HCT116 (cell line): ENCODE data around the gene GTF3C2. TPM values are rescaled to one million over a fixed set of nuclear protein-coding genes. Genes with fewer than 3 reads are reported as not detected.

Source experiments
- ATAC-seq: fragments of 200-7000 bp; cut with Tn5 transposase; 2 replicates; pipeline ENCODE4 v1.9.1; 2020; ENCODE audit warnings: mild to moderate bottlenecking, moderate library complexity
- BruUV-seq: library from RNA; stranded (reverse); fragments of 400-500 nt; replicated peaks from 2 replicates; lab custom pipeline; 2021; lab: Mats Ljungman, UMichigan
- CTCF ChIA-PET: fragments of 300-600 bp; sonication (Branson Sonifier 250); formaldehyde crosslinking; loops from one replicate; lab custom pipeline; 2021; ENCODE audit warnings: antibody characterized with exemption; lab: Charles Lee
- POLR2A ChIA-PET: fragments of 300-600, 350-600 bp; sonication (Branson Sonifier 250); formaldehyde crosslinking; loops from one replicate; lab custom pipeline; 2021; ENCODE audit warnings: antibody characterized with exemption; lab: Charles Lee
- RAD21 ChIA-PET, 2 experiments: fragments of 300-600 bp; sonication (Branson Sonifier 250); formaldehyde crosslinking; loops; one replicate each; lab custom pipeline; 2023; ENCODE audit warnings: low total read pairs in 2 of 2; ENCODE audit not compliant: uncharacterized antibody in 2 of 2, unreplicated experiment in 2 of 2, low non-redundant PET in 1 of 2; lab: Charles Lee
- DNase-seq: peaks from one replicate; pipeline ENCODE4 v3.0.0-alpha.2; 2010; ENCODE audit warnings: low read depth, low spot score
- H2AFZ ChIP-seq: fragments of 200-600 bp; shearing (Covaris generic), sonication (generic); 2 replicates; pipeline ENCODE4 v1.6.1; 2017; ENCODE audit warnings: low read depth, mixed run types, mixed read lengths, antibody characterized with exemption, low read length; ENCODE audit not compliant: poor library complexity, severe bottlenecking
- H3K27ac ChIP-seq: 2 replicates; pipeline ENCODE4 v1.5.1; 2012; ENCODE audit warnings: low read depth, low read length
- H3K27me3 ChIP-seq: fragments of 200-600 bp; sonication (generic); 2 replicates; pipeline ENCODE4 v1.6.1; 2016; ENCODE audit warnings: mixed run types, low read length, mixed read lengths; ENCODE audit not compliant: insufficient read depth
- H3K36me3 ChIP-seq, 2 experiments: fragments of 200-500 bp in 1 of 2; fragments of 200-600 bp in 1 of 2; sonication (Bioruptor generic) in 1 of 2; sonication (generic) in 1 of 2; 2 replicates each; pipeline versions ENCODE4 v1.5.1 to v1.6.1; 2014 to 2016; ENCODE audit warnings: low read length in 2 of 2, inconsistent platforms in 1 of 2, mixed read lengths in 1 of 2, mixed run types in 1 of 2; ENCODE audit not compliant: insufficient read depth in 2 of 2, control insufficient read depth in 1 of 2
- H3K4me1 ChIP-seq, 2 experiments: fragments of 200-600 bp in 1 of 2; sonication (generic) in 1 of 2; 2 replicates each; pipeline versions ENCODE4 v1.5.1 to v1.6.1; 2012 to 2017; ENCODE audit warnings: low read length in 2 of 2, inconsistent platforms in 1 of 2, mild to moderate bottlenecking in 1 of 2, mixed read lengths in 1 of 2, mixed run types in 1 of 2, moderate library complexity in 1 of 2; ENCODE audit not compliant: insufficient read depth in 2 of 2, control insufficient read depth in 1 of 2
- H3K4me2 ChIP-seq: fragments of 200-600 bp; sonication (generic); 2 replicates; pipeline ENCODE4 v1.6.1; 2017; ENCODE audit warnings: mixed run types, low read length, mixed read lengths
- H3K4me3 ChIP-seq, 2 experiments: fragments of 200-600 bp in 1 of 2; sonication (generic) in 1 of 2; replicated peaks in 1 of 2; 2 replicates each; pipeline ENCODE4 v1.5.1; 2011 to 2016; ENCODE audit warnings: low read length in 2 of 2, control low read depth in 1 of 2, low read depth in 1 of 2, mild to moderate bottlenecking in 1 of 2, mixed read lengths in 1 of 2, mixed run types in 1 of 2
- H3K79me2 ChIP-seq: fragments of 200-600 bp; sonication (generic); 2 replicates; pipeline ENCODE4 v1.6.1; 2017; ENCODE audit warnings: mild to moderate bottlenecking, mixed run types, low read length, moderate library complexity, mixed read lengths; ENCODE audit not compliant: insufficient read depth
- H3K9ac ChIP-seq: fragments of 200-600 bp; sonication (generic); 2 replicates; pipeline ENCODE4 v1.6.1; 2016; ENCODE audit warnings: low read length, mixed read lengths
- H3K9me2 ChIP-seq: fragments of 200-600 bp; sonication (generic), shearing (Covaris generic); 2 replicates; pipeline ENCODE4 v1.6.1; 2017; ENCODE audit warnings: mixed run types, mild to moderate bottlenecking, moderate library complexity; ENCODE audit not compliant: insufficient read depth
- H3K9me3 ChIP-seq, 2 experiments: fragments of 200-500 bp in 1 of 2; fragments of 200-600 bp in 1 of 2; sonication (Bioruptor generic) in 1 of 2; sonication (generic) in 1 of 2; 2 replicates each; pipeline ENCODE4 v1.6.1; 2014 to 2017; ENCODE audit warnings: low read length in 2 of 2, mixed read lengths in 2 of 2, inconsistent platforms in 1 of 2, low read depth in 1 of 2, mild to moderate bottlenecking in 1 of 2, mixed run types in 1 of 2, moderate library complexity in 1 of 2; ENCODE audit not compliant: control insufficient read depth in 1 of 2, insufficient read depth in 1 of 2
- H4K20me1 ChIP-seq: fragments of 200-600 bp; sonication (generic), shearing (Covaris generic); 2 replicates; pipeline ENCODE4 v1.6.1; 2017; ENCODE audit warnings: mixed run types, mild to moderate bottlenecking, moderate library complexity; ENCODE audit not compliant: insufficient read depth
- CEBPB ChIP-seq: IDR thresholded peaks from 2 replicates; pipeline ENCODE4 v1.6.1; 2012; ENCODE audit warnings: low read depth
- EGR1 ChIP-seq: IDR thresholded peaks from 2 replicates; pipeline ENCODE4 v1.6.1; 2012; ENCODE audit warnings: low read depth
- EZH2 ChIP-seq: fragments of 200-600 bp; sonication (generic); IDR thresholded peaks from 2 replicates; pipeline ENCODE4 v1.6.1; 2017; ENCODE audit warnings: antibody characterized with exemption, mixed run types
- EZH2phosphoT487 ChIP-seq: fragments of 200-600 bp; IDR thresholded peaks from 2 replicates; pipeline ENCODE4 v1.6.1; 2018; ENCODE audit warnings: antibody characterized with exemption, borderline replicate concordance
- JUND ChIP-seq: IDR thresholded peaks from 2 replicates; pipeline ENCODE4 v1.6.1; 2012
- POLR2A ChIP-seq: IDR thresholded peaks from 2 replicates; pipeline ENCODE4 v1.7.0; 2011; ENCODE audit warnings: borderline replicate concordance; ENCODE audit not compliant: insufficient read depth, insufficient read length; ENCODE audit errors: extremely low read depth
- POLR2AphosphoS5 ChIP-seq: IDR thresholded peaks from 2 replicates; pipeline ENCODE4 v1.6.1; 2011; ENCODE audit warnings: mild to moderate bottlenecking, low read depth, low read length, moderate library complexity
- RAD21 ChIP-seq: IDR thresholded peaks from 2 replicates; pipeline ENCODE4 v1.6.1; 2012; ENCODE audit warnings: low read depth, mild to moderate bottlenecking
- REST ChIP-seq: IDR thresholded peaks from 2 replicates; pipeline ENCODE4 v1.6.1; 2012; ENCODE audit warnings: low read depth
- SIN3A ChIP-seq: IDR thresholded peaks from 2 replicates; pipeline ENCODE4 v1.6.1; 2012; ENCODE audit warnings: low read depth
- SRF ChIP-seq: IDR thresholded peaks from 2 replicates; pipeline ENCODE4 v1.6.1; 2012; ENCODE audit warnings: low read depth
- TCF7L2 ChIP-seq: IDR thresholded peaks from 2 replicates; pipeline ENCODE4 v1.7.0; 2011; ENCODE audit warnings: borderline replicate concordance, inconsistent platforms; ENCODE audit not compliant: insufficient read depth, insufficient read length; ENCODE audit errors: extremely low read depth
- YY1 ChIP-seq: IDR thresholded peaks from 2 replicates; pipeline ENCODE4 v1.6.1; 2011; ENCODE audit warnings: low read length, low read depth, moderate library complexity, mild to moderate bottlenecking; ENCODE audit not compliant: insufficient replicate concordance; ENCODE audit errors: extremely low read depth
- ZBTB33 ChIP-seq: IDR thresholded peaks from 2 replicates; pipeline ENCODE4 v1.6.1; 2011; ENCODE audit warnings: mild to moderate bottlenecking, low read length, moderate library complexity; ENCODE audit not compliant: insufficient replicate concordance; ENCODE audit errors: extremely low read depth
- intact Hi-C: fragments of 100-400 bp; cut with micrococcal nuclease; formaldehyde crosslinking; loops from 2 replicates; pipeline ENCODE4 v1.10.0; 2022
- total RNA-seq: library from RNA; stranded (reverse); gene quantifications from one replicate; pipeline ENCODE4 v1.2.1, GENCODE V29; 2021; ENCODE audit not compliant: unreplicated experiment
- TF ChIP-seq, protein P1 (sequence below): IDR thresholded peaks from 2 replicates; pipeline ENCODE4 v1.6.1; 2012
- TF ChIP-seq, protein P2 (sequence below), 3 experiments: fragments of 200-600 bp in 1 of 3; sonication (generic) in 1 of 3; IDR thresholded peaks in 2 of 3; conservative IDR thresholded peaks in 1 of 3; 2 replicates each; pipeline ENCODE4 v1.5.1; 2012 to 2017; ENCODE audit warnings: low read depth in 2 of 3, low read length in 2 of 3, antibody characterized with exemption in 1 of 3, borderline replicate concordance in 1 of 3, control low read depth in 1 of 3, mild to moderate bottlenecking in 1 of 3, mixed read lengths in 1 of 3, mixed run types in 1 of 3, moderate library complexity in 1 of 3; ENCODE audit not compliant: insufficient read depth in 1 of 3

The GTF3C2 gene
- total RNA-seq, 1 experiment from 2014 or later: 88.2 TPM

- ChIA-PET RAD21 (interaction anchor here in 1 of 2 experiments (1.4 kb wide), 1 partner anchor 67 kb away, joined by 4 read pairs; no protein-coding TSS in a partner anchor), POLR2A (interaction anchor here (1.1 to 3.9 kb wide), 5 partner anchors 9 to 47 kb away, joined by 4 to 14 read pairs (median 5); partner anchors contain the start of genes GTF3C2, MPV17 and ZNF513), CTCF (interaction anchor here (1.0 to 1.9 kb wide), 3 partner anchors 10 to 67 kb away, joined by 4 to 7 read pairs (median 5); partner anchors contain the start of genes GTF3C2 and ZNF513)
- Histone ChIP-seq H3K4me1 (peaks cover 10 to 29% of the 10 kb centered on the region in 2 experiments; a peak in 3 of 4 replicates), H3K9me3 (no peaks in the 10 kb centered on the region), H3K36me3 (peaks cover 26 to 51% of the 10 kb centered on the region in 2 experiments; a peak in 3 of 4 replicates), H3K27ac (peak within 1 kb of the TSS; percentile 85), H3K27me3 (no peaks in the 10 kb centered on the region), H3K4me2 (peak within 1 kb of the TSS; percentile 85), H3K9ac (peak within 1 kb of the TSS; percentile 83), H2AFZ (no peak within 1 kb of the TSS), H3K4me3 (peak within 1 kb of the TSS; percentile 64 to 96), H4K20me1 (no peaks in the 10 kb centered on the region), H3K9me2 (no peaks in the 10 kb centered on the region), H3K79me2 (peaks cover 56% of the 10 kb centered on the region)
- intact Hi-C loops: loop anchor here (1.0 to 5.0 kb wide), 3 partner anchors 10 to 48 kb away; partner anchors contain the start of genes GTF3C2, MPV17 and ZNF513
- TF ChIP-seq POLR2AphosphoS5 (peak; percentile 94), POLR2A (peak; percentile 77), REST (no peak), CEBPB (no peak), ZBTB33 (peak; percentile 91), EGR1 (no peak), EZH2phosphoT487 (no peak), TCF7L2 (peak; percentile 100), RAD21 (no peak), EZH2 (no peak), SIN3A (no peak), YY1 (peak; percentile 90), JUND (no peak), SRF (no peak)
- TF ChIP-seq, protein P1, sequence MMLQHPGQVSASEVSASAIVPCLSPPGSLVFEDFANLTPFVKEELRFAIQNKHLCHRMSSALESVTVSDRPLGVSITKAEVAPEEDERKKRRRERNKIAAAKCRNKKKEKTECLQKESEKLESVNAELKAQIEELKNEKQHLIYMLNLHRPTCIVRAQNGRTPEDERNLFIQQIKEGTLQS: no peak
- TF ChIP-seq, protein P2, sequence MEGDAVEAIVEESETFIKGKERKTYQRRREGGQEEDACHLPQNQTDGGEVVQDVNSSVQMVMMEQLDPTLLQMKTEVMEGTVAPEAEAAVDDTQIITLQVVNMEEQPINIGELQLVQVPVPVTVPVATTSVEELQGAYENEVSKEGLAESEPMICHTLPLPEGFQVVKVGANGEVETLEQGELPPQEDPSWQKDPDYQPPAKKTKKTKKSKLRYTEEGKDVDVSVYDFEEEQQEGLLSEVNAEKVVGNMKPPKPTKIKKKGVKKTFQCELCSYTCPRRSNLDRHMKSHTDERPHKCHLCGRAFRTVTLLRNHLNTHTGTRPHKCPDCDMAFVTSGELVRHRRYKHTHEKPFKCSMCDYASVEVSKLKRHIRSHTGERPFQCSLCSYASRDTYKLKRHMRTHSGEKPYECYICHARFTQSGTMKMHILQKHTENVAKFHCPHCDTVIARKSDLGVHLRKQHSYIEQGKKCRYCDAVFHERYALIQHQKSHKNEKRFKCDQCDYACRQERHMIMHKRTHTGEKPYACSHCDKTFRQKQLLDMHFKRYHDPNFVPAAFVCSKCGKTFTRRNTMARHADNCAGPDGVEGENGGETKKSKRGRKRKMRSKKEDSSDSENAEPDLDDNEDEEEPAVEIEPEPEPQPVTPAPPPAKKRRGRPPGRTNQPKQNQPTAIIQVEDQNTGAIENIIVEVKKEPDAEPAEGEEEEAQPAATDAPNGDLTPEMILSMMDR (IDR thresholded peaks at IDR 0.05 in 2 of 3, conservative IDR thresholded peaks at IDR 0.05 in 1 of 3; ENCODE audit: borderline replicate concordance in 1 of 3, insufficient read depth in 1 of 3, low read depth in 2 of 3, low read length in 2 of 3): peak in 2 of 3 experiments; percentile 69 to 79; a peak in 4 of 6 replicates
- ATAC-seq: peak; percentile 94
- no TSS peak for BruUV-seq
- peak; percentile 98 for DNase-seq
These were observed 13.7 kb upstream of the GTF3C2 start, which contains the start of the genes EIF2B4 and SNX17 for GRCh38 chr2:27370026-27370815. Gene EIF2B4 (minus strand): TSS chr2:27370338. CDS start chr2:27370314, 24 bp downstream. Gene SNX17 (plus strand): TSS chr2:27370616. CDS start chr2:27370744, 128 bp downstream.
